ENCODE measurements around the gene YTHDF1.

The YTHDF1 gene

GRCh38 chr20:63150911-63151531 lies 64.9 kb downstream of the YTHDF1 start:
- no peaks in the 10 kb centered on the region for H3K79me2 ChIP-seq (ENCODE audit: insufficient read depth, low read length)
- no peaks in the 10 kb centered on the region for H4K20me1 ChIP-seq (ENCODE audit: insufficient read depth, low read length)
- no peak overlapping the region for H2AFZ ChIP-seq (ENCODE audit: low read length)
- no peaks in the 10 kb centered on the region for H3K4me1 ChIP-seq (ENCODE audit: insufficient read depth, low read length, severe bottlenecking)
- TF ChIP-seq EZH2 (IDR thresholded peaks at IDR 0.05; ENCODE audit: borderline replicate concordance, low read length) (no peak), CTCF (IDR thresholded peaks at IDR 0.05; ENCODE audit: low read length) (no peak)
- 0 out of 2 replicates have a peak, but pooled peaks cover 7% of the 10 kb centered on the region for H3K27me3 ChIP-seq (ENCODE audit: insufficient read depth, low read length)
- no peak overlapping the region for H3K4me2 ChIP-seq (ENCODE audit: low read length)
- H3K9ac ChIP-seq (ENCODE audit: low read length), result no peak overlapping the region
- H3F3A ChIP-seq (ENCODE audit: insufficient read depth, low read length), result no peaks in the 10 kb centered on the region
- no peak overlapping the region for H3K27ac ChIP-seq (ENCODE audit: low read depth, low read length, poor library complexity, severe bottlenecking)
- no peaks in the 10 kb centered on the region; the same call in 1 of the 2 replicates for H3K36me3 ChIP-seq (ENCODE audit: insufficient read depth, low read length)
- no peaks in the 10 kb centered on the region for H3K9me2 ChIP-seq (ENCODE audit: low read depth, low read length)
- H3K4me3 ChIP-seq (ENCODE audit: low read depth, low read length, poor library complexity, severe bottlenecking), result no peak overlapping the region
- peaks cover 8% of the 10 kb centered on the region; the same call in 1 of the 2 replicates for H3K9me3 ChIP-seq (ENCODE audit: low read length)

- no peak overlapping the region for H2AFZ ChIP-seq (ENCODE audit: low read length)
- H3K27me3 ChIP-seq (ENCODE audit: insufficient read depth, low read length), result 0 out of 2 replicates have a peak, but pooled peaks cover 7% of the 10 kb centered on the region
- H3K9ac ChIP-seq (ENCODE audit: low read length), result no peak overlapping the region
- H3K4me3 ChIP-seq (ENCODE audit: low read depth, low read length, poor library complexity, severe bottlenecking), result no peak overlapping the region
- no peaks in the 10 kb centered on the region for H3F3A ChIP-seq (ENCODE audit: insufficient read depth, low read length)
- no peak overlapping the region for H3K27ac ChIP-seq (ENCODE audit: low read depth, low read length, poor library complexity, severe bottlenecking)
- H4K20me1 ChIP-seq (ENCODE audit: insufficient read depth, low read length), result no peaks in the 10 kb centered on the region
- no peaks in the 10 kb centered on the region for H3K79me2 ChIP-seq (ENCODE audit: insufficient read depth, low read length)
- no peaks in the 10 kb centered on the region for H3K9me2 ChIP-seq (ENCODE audit: low read depth, low read length)
- TF ChIP-seq CTCF (IDR thresholded peaks at IDR 0.05; ENCODE audit: low read length) (no peak), EZH2 (IDR thresholded peaks at IDR 0.05; ENCODE audit: borderline replicate concordance, low read length) (no peak)
- H3K4me1 ChIP-seq (ENCODE audit: insufficient read depth, low read length, severe bottlenecking), result no peaks in the 10 kb centered on the region
- H3K36me3 ChIP-seq (ENCODE audit: insufficient read depth, low read length), result no peaks in the 10 kb centered on the region; the same call in 1 of the 2 replicates
- no peak overlapping the region for H3K4me2 ChIP-seq (ENCODE audit: low read length)
- peaks cover 8% of the 10 kb centered on the region; the same call in 1 of the 2 replicates for H3K9me3 ChIP-seq (ENCODE audit: low read length)
Observed at GRCh38 chr20:63150391-63150898, 65.5 kb downstream of the YTHDF1 start.

GRCh38 chr20:63149531-63150192 lies 66.3 kb downstream of the YTHDF1 start:
- Histone ChIP-seq H3K27ac (ENCODE audit: low read depth, low read length, poor library complexity, severe bottlenecking) (no peak overlapping the region), H3K9me3 (ENCODE audit: low read length) (peaks cover 8% of the 10 kb centered on the region; the same call in 1 of the 2 replicates), H3K36me3 (ENCODE audit: insufficient read depth, low read length) (no peaks in the 10 kb centered on the region; the same call in 1 of the 2 replicates), H2AFZ (ENCODE audit: low read length) (no peak overlapping the region), H4K20me1 (ENCODE audit: insufficient read depth, low read length) (no peaks in the 10 kb centered on the region), H3K79me2 (ENCODE audit: insufficient read depth, low read length) (no peaks in the 10 kb centered on the region), H3K4me1 (ENCODE audit: insufficient read depth, low read length, severe bottlenecking) (no peaks in the 10 kb centered on the region), H3K9ac (ENCODE audit: low read length) (no peak overlapping the region), H3K4me3 (ENCODE audit: low read depth, low read length, poor library complexity, severe bottlenecking) (no peak overlapping the region), H3K4me2 (ENCODE audit: low read length) (no peak overlapping the region), H3F3A (ENCODE audit: insufficient read depth, low read length) (no peaks in the 10 kb centered on the region), H3K27me3 (ENCODE audit: insufficient read depth, low read length) (0 out of 2 replicates have a peak, but pooled peaks cover 7% of the 10 kb centered on the region), H3K9me2 (ENCODE audit: low read depth, low read length) (no peaks in the 10 kb centered on the region)
- no peak for TF ChIP-seq CTCF (IDR thresholded peaks at IDR 0.05; ENCODE audit: low read length)
- TF ChIP-seq EZH2 (IDR thresholded peaks at IDR 0.05; ENCODE audit: borderline replicate concordance, low read length), result no peak
